ENCODE data around the gene DPP6.
A peak's percentile ranks its signal among the peaks of the same experiment; 100 is the strongest.

The DPP6 gene

GRCh38 chr7:154394804-154395203, 342.6 kb downstream of the DPP6 start:
- DNase-seq = no peak

DNA sequence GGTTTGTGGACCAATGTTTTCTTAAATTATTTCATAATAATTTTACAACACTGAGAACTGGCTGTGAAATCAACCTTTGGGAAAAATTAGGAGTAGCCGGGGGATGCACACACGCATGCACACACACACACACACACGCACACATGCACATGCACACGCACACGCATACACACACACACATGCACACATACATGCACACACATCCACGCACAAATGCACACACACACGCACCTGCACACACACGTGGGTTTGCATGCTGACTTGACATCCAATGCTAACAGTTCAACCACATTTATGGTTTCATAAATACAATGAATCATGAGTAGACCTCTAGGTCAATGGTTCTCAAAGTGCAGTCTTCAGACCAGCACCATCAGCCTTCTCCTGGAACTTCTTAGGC, 354.1 kb downstream of the DPP6 start:
- DNase-seq = no peak

- peak in 2 of 56 donors; percentile 23 to 26 for DNase-seq
Measured at GRCh38 chr7:154409703-154410311, 357.6 kb downstream of the DPP6 start.

GRCh38 chr7:154412105-154412504, 359.9 kb downstream of the DPP6 start:
- no peak for DNase-seq

DNA sequence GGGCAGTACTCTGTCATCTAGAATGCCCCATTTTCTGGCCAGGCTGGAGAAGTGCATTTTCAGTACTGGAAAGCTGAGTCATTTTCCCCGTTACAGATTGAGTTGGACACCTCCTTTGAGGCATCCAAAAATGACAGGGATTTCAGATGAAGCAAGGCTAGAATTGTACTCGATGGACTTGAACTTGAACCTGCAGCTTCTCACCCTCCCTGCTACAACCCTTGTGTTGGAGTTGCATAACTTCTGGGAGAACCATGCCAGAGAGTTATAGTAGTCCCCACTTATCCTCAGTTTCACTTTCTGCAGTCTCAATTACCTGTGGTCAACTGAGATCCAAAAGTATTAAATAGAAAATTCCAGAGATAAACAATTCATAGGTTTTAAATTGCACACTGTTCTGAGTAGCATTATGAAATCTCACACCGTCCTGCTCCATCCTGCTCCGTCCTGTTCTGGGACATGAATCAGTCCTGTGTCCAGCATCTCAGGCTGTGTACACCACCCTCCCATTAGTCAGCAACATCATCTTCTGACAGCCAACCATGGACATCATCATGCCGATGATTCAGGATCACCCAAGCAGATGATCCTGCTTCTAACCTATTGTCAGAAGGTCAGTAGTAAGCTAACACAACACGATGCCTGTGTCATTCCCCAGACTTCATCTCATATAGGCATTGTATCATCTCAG, 363.7 kb downstream of the DPP6 start:
- no peak for DNase-seq

GRCh38 chr7:154416714-154417113, 364.5 kb downstream of the DPP6 start:
- no peak for DNase-seq

GRCh38 chr7:154419344-154419743, 367.1 kb downstream of the DPP6 start:
- DNase-seq = peak in 1 of 56 donors; percentile 14

DNA sequence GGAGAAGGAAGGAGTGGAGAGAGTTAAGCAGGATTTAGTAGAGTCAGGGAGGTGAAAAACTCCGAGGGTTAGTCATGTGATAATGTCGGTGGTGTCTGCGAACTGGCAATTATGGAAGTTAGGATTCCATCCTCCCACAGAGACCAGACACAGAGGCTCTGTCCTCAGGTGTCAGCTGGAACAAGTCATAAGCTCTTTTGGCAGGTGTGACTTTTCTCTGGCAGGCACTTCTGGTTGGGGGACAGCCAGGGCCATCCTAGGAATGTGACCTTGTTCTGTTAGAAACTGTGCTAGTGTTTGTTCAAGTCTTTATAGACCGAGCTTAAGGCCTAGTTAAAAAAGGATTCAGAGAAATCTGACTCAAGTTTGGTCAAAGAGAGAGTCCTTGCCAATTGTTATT, 371.0 kb downstream of the DPP6 start:
- peak in 4 of 56 donors; percentile 23 to 30 (median 27) for DNase-seq

- no peak for DNase-seq
Measured at GRCh38 chr7:154424350-154424749, 372.2 kb downstream of the DPP6 start.

DNA sequence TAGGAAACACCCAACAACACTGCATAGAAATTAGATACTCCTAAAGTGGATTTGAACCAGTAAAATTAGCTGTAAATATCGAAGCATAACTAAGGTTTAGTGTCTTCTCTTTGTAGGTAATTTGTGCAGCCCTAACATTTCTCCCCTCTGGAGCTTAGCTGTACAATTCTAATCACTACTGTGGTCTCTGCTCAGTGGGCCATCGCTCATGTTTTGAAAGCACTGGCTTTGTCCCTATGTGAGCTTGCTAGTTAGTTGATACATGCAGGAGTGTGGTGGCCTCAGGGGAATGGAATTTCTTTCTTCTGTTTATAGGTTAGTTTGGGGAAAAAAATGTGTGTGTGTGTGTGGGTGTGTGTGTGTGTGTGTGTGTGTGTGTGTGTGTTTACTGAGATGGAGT, 373.1 kb downstream of the DPP6 start:
- no peak for DNase-seq

DNA sequence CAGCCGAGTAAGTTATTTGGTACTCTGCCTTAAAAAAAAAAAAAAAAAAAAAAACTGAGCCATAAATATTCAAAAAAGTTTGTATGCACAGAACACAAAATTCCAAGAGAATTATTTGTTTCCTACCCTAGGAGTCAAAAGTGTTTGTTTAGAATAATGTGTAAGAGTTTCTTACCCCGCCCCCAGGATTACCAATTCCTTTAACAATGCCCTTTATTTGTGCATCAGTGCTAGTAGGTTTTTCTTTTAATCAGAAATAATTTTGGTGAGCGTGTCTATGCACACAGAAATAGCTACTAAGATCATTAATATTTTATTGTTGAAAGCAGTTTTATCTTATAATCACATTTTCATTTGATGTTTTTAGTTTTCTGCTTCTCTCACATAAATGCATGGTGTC, 374.6 kb downstream of the DPP6 start:
- no peak for DNase-seq

GRCh38 chr7:154427533-154427932, 375.3 kb downstream of the DPP6 start:
- peak in 15 of 56 donors; percentile 5 to 71 (median 49) for DNase-seq

DNA sequence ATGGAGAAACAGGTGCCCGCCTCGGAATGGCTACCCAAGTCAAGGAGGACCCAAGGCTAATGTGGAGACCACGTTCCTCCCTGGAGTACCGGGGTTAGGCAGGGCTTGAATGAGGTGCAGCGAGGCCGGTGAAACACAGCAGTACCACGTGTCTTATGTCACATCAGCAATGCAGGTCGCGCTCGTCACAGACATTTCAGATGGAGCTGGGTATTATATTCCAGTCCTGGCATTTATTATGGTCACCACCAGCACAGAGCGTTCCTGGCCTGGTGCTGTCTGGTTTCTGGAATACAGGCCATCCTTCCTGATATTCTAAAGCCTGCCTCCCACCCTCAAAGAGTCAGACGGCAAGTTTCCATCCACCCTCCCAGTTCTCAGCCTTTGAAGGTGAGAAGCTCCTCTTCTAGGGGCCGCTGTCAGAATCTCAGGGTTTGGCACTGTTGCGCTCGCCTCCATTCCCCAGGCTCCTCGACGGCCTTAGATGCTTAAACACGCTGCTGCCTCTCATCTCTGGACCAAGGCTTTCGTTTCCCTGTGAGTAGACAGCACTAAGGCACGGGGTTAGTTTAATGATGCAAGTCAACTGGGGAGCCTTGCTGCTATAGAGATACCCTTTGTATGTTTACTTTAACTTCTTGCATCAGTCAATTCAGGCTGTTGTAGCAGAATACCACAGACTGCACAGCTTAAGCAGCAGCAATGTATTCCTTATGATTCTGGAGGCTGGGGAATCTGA, 377.6 kb downstream of the DPP6 start:
- DNase-seq = no peak

- no peak for DNase-seq
Measured at GRCh38 chr7:154430640-154431039, 378.4 kb downstream of the DPP6 start.

DNA sequence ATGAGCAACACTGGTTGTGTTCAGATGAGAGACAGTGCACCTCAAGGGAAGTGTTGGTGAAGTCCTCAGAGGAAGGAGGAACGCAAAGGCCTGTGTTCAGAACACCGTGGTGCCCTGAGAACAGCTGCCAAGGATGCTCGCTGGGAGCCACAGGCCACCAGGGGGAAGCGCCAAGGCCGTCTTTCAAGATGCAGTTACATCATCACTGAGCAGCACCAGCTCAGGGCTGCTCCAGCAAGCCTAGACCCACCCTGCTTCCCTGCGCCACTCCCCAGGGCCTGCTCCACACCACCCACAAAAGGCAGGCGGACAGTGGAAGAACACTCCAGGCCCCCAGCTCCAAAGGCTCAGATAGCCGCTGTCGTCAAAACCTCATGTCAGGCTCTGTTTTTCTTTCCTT, 378.8 kb downstream of the DPP6 start:
- DNase-seq = no peak

DNA sequence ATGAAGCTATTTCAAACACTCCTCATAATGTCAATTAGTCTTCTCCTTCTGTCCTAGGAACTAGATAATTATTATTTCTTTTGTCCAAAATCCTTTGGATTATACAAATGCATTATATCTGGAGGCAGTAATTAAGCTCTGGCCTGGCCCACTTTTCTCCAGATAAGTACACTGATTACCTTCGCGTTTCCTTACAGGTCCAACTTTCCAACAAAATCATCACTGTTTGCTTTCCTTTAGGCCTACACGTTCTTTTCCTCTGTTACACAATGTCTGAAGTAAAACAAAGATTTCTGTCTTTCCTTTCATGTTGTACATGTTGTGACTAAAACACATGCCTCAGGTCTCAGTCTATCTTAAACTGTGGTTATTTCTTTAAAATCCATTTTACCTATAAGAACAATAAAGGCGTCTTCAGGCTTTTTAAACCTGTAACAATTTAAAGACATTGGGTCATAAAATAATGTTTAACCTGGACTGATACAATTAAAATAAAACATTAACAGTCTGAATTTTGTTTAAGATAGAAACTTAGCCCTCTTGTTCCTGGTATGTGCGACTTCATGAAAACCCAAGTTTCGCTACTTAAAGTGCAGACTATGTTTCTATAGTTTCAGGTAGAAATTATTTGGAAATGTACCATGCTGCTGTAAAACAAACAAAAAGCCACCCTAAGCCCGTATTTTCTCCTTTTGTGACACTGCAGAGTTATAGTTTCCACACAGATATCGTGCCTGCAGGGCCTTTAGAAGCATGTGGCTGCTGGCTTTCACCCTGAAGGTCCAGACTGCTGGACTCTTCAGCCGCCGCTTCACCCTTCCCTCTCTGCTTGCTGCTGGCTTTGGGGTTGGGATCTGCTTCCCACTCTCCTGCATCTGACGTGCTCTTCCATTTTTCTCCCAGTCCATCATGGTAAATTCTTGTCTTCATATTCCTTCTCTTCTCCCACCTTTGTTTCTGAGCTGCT, 381.7 kb downstream of the DPP6 start:
- DNase-seq = no peak

DNA sequence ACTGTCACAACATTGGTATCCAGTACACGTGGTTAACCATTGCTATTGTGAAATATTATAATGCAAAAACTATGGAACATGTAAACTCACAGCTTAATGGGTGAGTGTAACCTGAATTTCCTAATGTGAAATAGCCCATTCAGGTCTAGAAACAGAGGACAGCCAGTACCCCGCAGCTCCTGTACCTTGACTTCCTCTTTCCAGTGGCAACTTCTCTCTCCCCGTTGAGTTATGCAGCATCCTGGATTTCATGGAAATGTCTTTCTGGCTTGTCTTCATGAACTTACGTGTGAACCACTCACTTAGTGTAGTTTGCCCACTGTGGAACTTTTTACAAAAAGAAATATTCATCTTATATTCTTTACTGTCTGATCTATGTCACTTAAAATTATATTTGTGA, 384.4 kb downstream of the DPP6 start:
- no peak for DNase-seq

DNA sequence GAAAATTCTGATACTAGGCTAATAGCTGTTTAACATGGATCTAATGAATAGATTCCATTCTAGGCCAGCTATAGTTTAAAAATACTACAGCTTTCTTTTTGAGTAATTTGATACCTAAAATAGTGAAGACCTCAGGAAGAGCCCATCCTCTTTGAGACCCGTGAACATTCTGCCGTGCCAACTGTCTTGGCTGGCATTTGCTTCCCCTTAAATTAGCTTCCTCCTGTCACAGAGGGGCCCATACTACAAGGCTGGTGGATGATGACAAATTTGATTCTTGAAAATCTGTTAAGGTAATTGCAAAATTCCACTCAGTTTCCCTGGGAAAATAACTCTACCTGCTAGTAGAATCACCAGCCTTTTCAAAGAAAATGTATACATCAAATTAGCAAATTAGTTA, 385.0 kb downstream of the DPP6 start:
- DNase-seq = no peak

GRCh38 chr7:154438571-154439367, 386.6 kb downstream of the DPP6 start:
- DNase-seq = no peak

- no peak for DNase-seq
Measured at GRCh38 chr7:154440058-154440457, 387.9 kb downstream of the DPP6 start.

GRCh38 chr7:154440651-154441050, 388.5 kb downstream of the DPP6 start:
- no peak for DNase-seq

Data from amygdala (tissue), 56 donors.